NCI-H1930 (cell line): Measurements from ENCODE around the gene CELF2.
"Not testable (repeated sequence)": the region's sequence is repeated elsewhere in the genome, so short reads cannot be mapped to it uniquely, and the experiment has no call there.

Experiments used
- DNase-seq, 2 experiments: peaks; one replicate each; lab custom pipeline; 2025; lab: John Stamatoyannopoulos, UW

The CELF2 gene

GRCh38 chr10:11353006-11353896, 335.6 kb downstream of the CELF2 start:
- DNase-seq, result no peak

GRCh38 chr10:11354823-11355222, 337.2 kb downstream of the CELF2 start:
- DNase-seq, result no peak

GRCh38 chr10:11355592-11355991, 337.9 kb downstream of the CELF2 start:
- no peak for DNase-seq

GRCh38 chr10:11357439-11357838, 339.8 kb downstream of the CELF2 start:
- DNase-seq, result no peak

GRCh38 chr10:11358011-11358410, 340.3 kb downstream of the CELF2 start:
- DNase-seq, result no peak

- DNase-seq, result no peak
Measured at GRCh38 chr10:11358923-11359575, 341.4 kb downstream of the CELF2 start.

- no peak for DNase-seq
Measured at GRCh38 chr10:11359869-11360268, 342.2 kb downstream of the CELF2 start.

GRCh38 chr10:11363497-11363896, 345.8 kb downstream of the CELF2 start:
- no peak for DNase-seq

- no peak for DNase-seq
Measured at GRCh38 chr10:11364241-11364640, 346.6 kb downstream of the CELF2 start.

- not testable (repeated sequence) for DNase-seq
Measured at GRCh38 chr10:11366889-11367288, 349.2 kb downstream of the CELF2 start.

- no peak for DNase-seq
Measured at GRCh38 chr10:11367505-11367904, 349.8 kb downstream of the CELF2 start.

GRCh38 chr10:11373717-11374171, 356.1 kb downstream of the CELF2 start:
- no peak for DNase-seq

- no peak for DNase-seq
Measured at GRCh38 chr10:11377267-11377666, 359.6 kb downstream of the CELF2 start.

- no peak for DNase-seq
Measured at GRCh38 chr10:11378835-11379234, 361.2 kb downstream of the CELF2 start.

GRCh38 chr10:11379771-11380170, 362.1 kb downstream of the CELF2 start:
- no peak for DNase-seq

- no peak for DNase-seq
Measured at GRCh38 chr10:11381023-11381422, 363.4 kb downstream of the CELF2 start.

GRCh38 chr10:11381511-11381910, 363.8 kb downstream of the CELF2 start:
- no peak for DNase-seq

GRCh38 chr10:11382187-11382586, 364.5 kb downstream of the CELF2 start:
- no peak for DNase-seq

- DNase-seq, result no peak
Measured at GRCh38 chr10:11386044-11386443, 368.4 kb downstream of the CELF2 start.
